Spleen (tissue), 7 donors: ENCODE results near the gene MPP1.

Experiments used
- CTCF ChIP-seq, 11 experiments: fragments of 200-600 bp in 7 of 11; fragments of 450-650 bp in 4 of 11; sonication (generic) in 4 of 11; IDR thresholded peaks in 8 of 11; conservative IDR thresholded peaks in 3 of 11; 1 replicate in 7 of 11; 2 replicates in 4 of 11; pipeline versions ENCODE4 v1.4.0 to v1.8.0; 2016 to 2021; ENCODE audit warnings: antibody characterized with exemption in 11 of 11, inconsistent platforms in 4 of 11, mild to moderate bottlenecking in 1 of 11
- POLR2A ChIP-seq, 3 donors: fragments of 450-650 bp; IDR thresholded peaks; one replicate each; pipeline ENCODE4 v1.5.1; 2017; ENCODE audit warnings: antibody characterized with exemption in 3 of 3, mild to moderate bottlenecking in 1 of 3
- donor health status: DM: no; HTN: no; CAD: no; lungs with moderate emphysema.
- donor health status: DM: no; HTN: no; CAD: no.
- donor health status: DM: no; HTN: no; CAD: no.

- TF ChIP-seq CTCF (IDR thresholded peaks at IDR 0.05 in 8 of 11, conservative IDR thresholded peaks at IDR 0.05 in 3 of 11) (no peak), POLR2A (IDR thresholded peaks at IDR 0.05) (peak in 1 of 3 donors; percentile 24)
Measured at GRCh38 chrX:154827194-154828015, 22.1 kb upstream of the MPP1 start.
